Heart left ventricle (tissue), 16 donors: ENCODE data around the gene WDCP. TPM values are rescaled to one million over a fixed set of nuclear protein-coding genes. Genes with fewer than 3 reads are reported as not detected.

Experiments used
- ATAC-seq, 4 donors: fragments of 200-7000 bp; cut with Tn5 transposase; one replicate each; pipeline ENCODE4 v1.9.1; 2020 to 2022; ENCODE audit warnings: moderate library complexity in 4 of 4, mild to moderate bottlenecking in 3 of 4, moderate number of reproducible peaks in 1 of 4
- DNase-seq, 5 donors: peaks; one replicate each; pipeline ENCODE4 v3.0.0-alpha.2; 2020
- H3K27ac ChIP-seq, 12 donors: fragments of 200-600 bp; sonication (generic) in 4 of 12; one replicate each; pipeline versions ENCODE4 v1.5.0 to v1.8.0; 2016 to 2022; ENCODE audit warnings: mild to moderate bottlenecking in 2 of 12
- H3K27me3 ChIP-seq, 9 donors: fragments of 200-600 bp; sonication (generic) in 2 of 9; one replicate each; pipeline versions ENCODE4 v1.5.1 to v1.8.0; 2016 to 2022; ENCODE audit warnings: mild to moderate bottlenecking in 3 of 9
- H3K36me3 ChIP-seq, 9 donors: fragments of 200-600 bp; sonication (generic) in 2 of 9; one replicate each; pipeline versions ENCODE4 v1.5.0 to v1.8.0; 2018 to 2022; ENCODE audit warnings: mild to moderate bottlenecking in 2 of 9
- H3K4me1 ChIP-seq, 12 donors: fragments of 200-600 bp; sonication (generic) in 4 of 12; one replicate each; pipeline versions ENCODE4 v1.5.0 to v1.8.0; 2016 to 2022; ENCODE audit warnings: mild to moderate bottlenecking in 3 of 12
- H3K4me3 ChIP-seq, 12 donors: fragments of 200-600 bp; sonication (generic) in 4 of 12; one replicate each; pipeline versions ENCODE4 v1.5.0 to v1.8.0; 2017 to 2022; ENCODE audit warnings: mild to moderate bottlenecking in 9 of 12, moderate library complexity in 4 of 12
- H3K9me3 ChIP-seq, 12 donors: fragments of 200-600 bp; sonication (generic) in 4 of 12; one replicate each; pipeline versions ENCODE4 v1.5.0 to v1.8.0; 2016 to 2022; ENCODE audit warnings: mild to moderate bottlenecking in 1 of 12
- CTCF ChIP-seq, 12 donors: fragments of 200-600 bp; sonication (generic) in 4 of 12; IDR thresholded peaks; one replicate each; pipeline versions ENCODE4 v1.5.0 to v1.8.0; 2018 to 2022; ENCODE audit warnings: antibody characterized with exemption in 12 of 12, mild to moderate bottlenecking in 5 of 12
- POLR2A ChIP-seq, 2 donors: fragments of 450-650 bp; IDR thresholded peaks; one replicate each; pipeline ENCODE4 v1.6.1; 2017; ENCODE audit warnings: antibody characterized with exemption in 2 of 2, mild to moderate bottlenecking in 2 of 2, moderate library complexity in 2 of 2
- WGBS, 4 donors: extraction: QIAGEN DNeasy Blood & Tissue Kit in 2 of 4; methylation state at CpG; one replicate each; pipeline versions ENCODE4 v1.1.5 to v1.1.7; 2013 to 2018; 5-methylcytosine and 5-hydroxymethylcytosine counted together
- intact Hi-C, 10 donors: fragments of 100-400 bp; cut with DNase I; formaldehyde crosslinking; loops; one replicate each; pipeline versions ENCODE4 v1.11.1 to v1.14.2; 2022
- polyA plus RNA-seq, 2 donors: library from polyadenylated mRNA; stranded (reverse); fragments of 200-250 nt; gene quantifications; one replicate each; pipeline ENCODE4 v1.2.3, GENCODE V29; 2013
- total RNA-seq, 9 donors: library from RNA; depleted of rRNA in 2 of 9; stranded (reverse); fragments of >200 nt in 2 of 9; fragmentation: NEBNext Ultra II Directional in 3 of 9; extraction: Animal tissue kit (Norgen Biotek cat#: 25700) in 3 of 9; gene quantifications; one replicate each; pipeline versions ENCODE4 v1.1.0 to v1.2.4, GENCODE V29; 2016 to 2023
- donor health status: ischemic (EF 13 %, LVEDD 7.1; RV severe dilation, severe dysfunction).
- donor health status: healthy with polysubstance abuse.
- donor health status: DM: no; HTN: yes; CAD: no.
- donor health status: DM: no; HTN: no; CAD: no.
- donor health status: ischemic (EF 25% LVEDD 6.9; RV normal size, moderate dysfunction).
- donor health status: ischemic (EF 25% LVEDD 5.7; RV mildly dilated, moderate dysfunction).
- donor health status: healthy.
- donor health status: DM: yes; HTN: yes; CAD: no.
- donor health status: ischemic (EF 35%, LVEDD 5.7; RV mildly dilated, moderate dysfunction).
- donor health status: nonischemic (EF 11% LVEDD 7.7; RV severe dilation, severe dysfunction).
- donor health status: DM: yes; HTN: yes; CAD: no.
- donor health status: PGD.
- donor health status: ischemic (EF 29% LVEDD 5.4; RV normal size, mild dysfunction).
- donor health status: nonischemic (EF 23%, LVEDD 6.1; RV moderate dilation, normal function).

WDCP gene
- total and polyA plus RNA-seq, 11 donors = 1.9 to 9.8 (median 5.9) TPM

GRCh38 chr2:24075915-24076848, 29.0 kb upstream of the WDCP start, which contains the start of gene SF3B6:
Gene SF3B6, minus strand, starts transcription at chr2:24076326. Its CDS starts 97 bp downstream, at chr2:24076229.
- peaks cover 0 to 56% (median 46%) of the 10 kb centered on the region in 9 donors for H3K36me3 ChIP-seq
- intact Hi-C loops = loop anchor here in 6 of 10 donors (1.0 to 10.0 kb wide), 6 partner anchors 29 to 251 kb away; partner anchors contain the start of genes ATAD2B (in 5 of the 6) and WDCP (in 1 of the 6)

GRCh38 chr2:24075259-24075658, 28.1 kb upstream of the WDCP start:
- no peaks in the 10 kb centered on the region for H3K27me3 ChIP-seq
- H3K4me3 ChIP-seq = peak overlapping the region in 10 of 12 donors; percentile 48 to 95 (median 81)
- H3K4me1 ChIP-seq = peaks cover 0 to 28% (median 15%) of the 10 kb centered on the region in 12 donors
- no peak for DNase-seq
- ATAC-seq = no peak
- TF ChIP-seq POLR2A (IDR thresholded peaks at IDR 0.05) = no peak
- TF ChIP-seq CTCF (IDR thresholded peaks at IDR 0.05) = no peak
- no peaks in the 10 kb centered on the region for H3K9me3 ChIP-seq
- WGBS, 4 donors = 70 to 72% (median 70%) methylated on average over 5 of the region's 5 CpGs
- peaks cover 0 to 56% (median 44%) of the 10 kb centered on the region in 9 donors for H3K36me3 ChIP-seq
- intact Hi-C loops = loop anchor here in 4 of 10 donors (5.0 to 10.0 kb wide), 3 partner anchors 148 to 250 kb away; partner anchors contain the start of gene ATAD2B (in 3 of the 4)
- peak overlapping the region in 5 of 12 donors; percentile 83 to 94 (median 90) for H3K27ac ChIP-seq

More at GRCh38 chr2:24075915-24076848, 29.0 kb upstream of the WDCP start, which contains the start of gene SF3B6:
- Histone ChIP-seq H3K27me3 (no peaks in the 10 kb centered on the region), H3K9me3 (no peaks in the 10 kb centered on the region), H3K4me3 (peak within 1 kb of the TSS; percentile 33 to 95 (median 81)), H3K27ac (peak within 1 kb of the TSS; percentile 42 to 94 (median 87)), H3K4me1 (peaks cover 0 to 28% (median 15%) of the 10 kb centered on the region in 12 donors)
- DNase-seq (peak; percentile 96 to 98 (median 97)), ATAC-seq (peak; percentile 97 to 98 (median 97))
- WGBS, 4 donors = 0 to 1% (median 1%) methylated on average over 43 to 64 of the region's 64 CpGs
- peak in 1 of 2 donors; percentile 61 for TF ChIP-seq POLR2A (IDR thresholded peaks at IDR 0.05)
- peak in 1 of 12 donors; percentile 6 for TF ChIP-seq CTCF (IDR thresholded peaks at IDR 0.05)

DNA sequence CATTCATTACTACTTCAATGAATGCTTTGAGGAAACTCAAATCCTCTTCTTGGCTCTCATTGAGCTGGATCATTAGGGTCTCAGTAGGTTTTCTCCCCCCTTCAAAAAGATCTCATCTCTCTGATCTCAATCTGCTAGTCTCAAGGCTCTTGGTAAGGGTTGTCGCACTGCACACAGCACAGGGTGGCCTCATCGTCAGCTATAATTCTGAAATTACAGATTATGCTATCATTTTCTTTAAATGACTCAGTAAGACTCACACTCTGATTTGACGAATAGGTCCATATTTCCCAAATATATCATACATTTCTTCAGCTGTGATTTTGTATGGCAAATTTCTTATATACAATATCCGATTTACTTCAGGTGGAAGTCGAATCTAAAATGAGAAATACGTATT, 26.6 kb upstream of the WDCP start:
- H3K9me3 ChIP-seq = no peaks in the 10 kb centered on the region
- H3K36me3 ChIP-seq = peaks cover 0 to 59% (median 47%) of the 10 kb centered on the region in 9 donors
- peaks cover 0 to 28% (median 15%) of the 10 kb centered on the region in 12 donors for H3K4me1 ChIP-seq
- 91 to 96% (median 93%) methylated on average over 6 of the region's 6 CpGs for WGBS, 4 donors
- TF ChIP-seq CTCF (IDR thresholded peaks at IDR 0.05) = no peak
- no peak for TF ChIP-seq POLR2A (IDR thresholded peaks at IDR 0.05)
- no peaks in the 10 kb centered on the region for H3K27me3 ChIP-seq
- ATAC-seq (no peak), DNase-seq (no peak)
- H3K4me3 ChIP-seq = no peak overlapping the region
- intact Hi-C loops = loop anchor here in 3 of 10 donors (10.0 kb wide), 2 partner anchors 149 to 249 kb away; partner anchors contain the start of gene ATAD2B (in 2 of the 3)
- H3K27ac ChIP-seq = no peak overlapping the region
